ENCODE measurements around the gene SH3RF1.

DNA sequence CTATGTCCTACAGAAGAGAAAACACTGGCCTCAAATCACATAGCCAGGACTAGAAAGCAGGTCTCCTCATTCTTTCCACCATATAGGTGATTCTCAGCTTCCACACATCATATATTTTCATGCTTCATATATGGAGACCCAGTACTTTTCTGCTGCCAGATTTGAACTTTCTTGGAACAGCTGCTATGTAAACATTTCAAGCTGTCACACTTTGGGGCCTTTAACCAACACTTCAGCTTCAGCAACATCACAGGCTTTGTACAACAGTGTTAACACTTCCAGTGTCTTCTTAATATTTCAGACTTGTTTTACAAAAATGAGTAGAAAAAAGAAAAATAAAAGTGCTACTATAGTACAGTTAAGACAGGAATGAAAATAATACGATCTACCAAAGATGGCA is 12.6 kb downstream of the SH3RF1 start:
- TF ChIP-seq, protein P1, sequence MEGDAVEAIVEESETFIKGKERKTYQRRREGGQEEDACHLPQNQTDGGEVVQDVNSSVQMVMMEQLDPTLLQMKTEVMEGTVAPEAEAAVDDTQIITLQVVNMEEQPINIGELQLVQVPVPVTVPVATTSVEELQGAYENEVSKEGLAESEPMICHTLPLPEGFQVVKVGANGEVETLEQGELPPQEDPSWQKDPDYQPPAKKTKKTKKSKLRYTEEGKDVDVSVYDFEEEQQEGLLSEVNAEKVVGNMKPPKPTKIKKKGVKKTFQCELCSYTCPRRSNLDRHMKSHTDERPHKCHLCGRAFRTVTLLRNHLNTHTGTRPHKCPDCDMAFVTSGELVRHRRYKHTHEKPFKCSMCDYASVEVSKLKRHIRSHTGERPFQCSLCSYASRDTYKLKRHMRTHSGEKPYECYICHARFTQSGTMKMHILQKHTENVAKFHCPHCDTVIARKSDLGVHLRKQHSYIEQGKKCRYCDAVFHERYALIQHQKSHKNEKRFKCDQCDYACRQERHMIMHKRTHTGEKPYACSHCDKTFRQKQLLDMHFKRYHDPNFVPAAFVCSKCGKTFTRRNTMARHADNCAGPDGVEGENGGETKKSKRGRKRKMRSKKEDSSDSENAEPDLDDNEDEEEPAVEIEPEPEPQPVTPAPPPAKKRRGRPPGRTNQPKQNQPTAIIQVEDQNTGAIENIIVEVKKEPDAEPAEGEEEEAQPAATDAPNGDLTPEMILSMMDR (IDR thresholded peaks at IDR 0.05; ENCODE audit: control extremely low read depth in 1 of 3, insufficient read depth in 1 of 3, low read depth in 1 of 3, low read length in 3 of 3): no peak
- TF ChIP-seq SP1 (IDR thresholded peaks at IDR 0.05; ENCODE audit: low read depth, low read length) (no peak), SUZ12 (IDR thresholded peaks at IDR 0.05; ENCODE audit: low read length) (no peak), MAFK (IDR thresholded peaks at IDR 0.05; ENCODE audit: low read depth, low read length) (no peak), POLR2A (IDR thresholded peaks at IDR 0.05; ENCODE audit: control extremely low read depth in 1 of 2, low read depth in 2 of 2, low read length in 2 of 2) (no peak), ASH2L (IDR thresholded peaks at IDR 0.05; ENCODE audit: low read length) (no peak), YY1 (IDR thresholded peaks at IDR 0.05; ENCODE audit: low read depth, low read length) (no peak), BACH1 (IDR thresholded peaks at IDR 0.05; ENCODE audit: low read length) (no peak), KDM1A (IDR thresholded peaks at IDR 0.05; ENCODE audit: borderline replicate concordance, low read length) (no peak), JUN (IDR thresholded peaks at IDR 0.05; ENCODE audit: low read depth, low read length) (no peak), RAD21 (IDR thresholded peaks at IDR 0.05 in 1 of 2, conservative IDR thresholded peaks at IDR 0.05 in 1 of 2; ENCODE audit: low read depth in 2 of 2, low read length in 2 of 2) (no peak), HDAC6 (IDR thresholded peaks at IDR 0.05; ENCODE audit: low read depth, low read length) (no peak)
